Esophagus muscularis mucosa (tissue), 4 donors: Measurements from ENCODE around the gene TSC2.

ENCODE experiments used
- EP300 ChIP-seq: sonication (generic); formaldehyde crosslinking; IDR thresholded peaks from one replicate; pipeline ENCODE4 v1.6.1; 2017; ENCODE audit warnings: antibody characterized with exemption
- POLR2A ChIP-seq: fragments of 450-650 bp; IDR thresholded peaks from one replicate; pipeline ENCODE4 v1.6.1; 2017; ENCODE audit warnings: antibody characterized with exemption, moderate library complexity, mild to moderate bottlenecking, low read depth
- POLR2AphosphoS5 ChIP-seq, 2 donors: sonication (generic); formaldehyde crosslinking; IDR thresholded peaks; one replicate each; pipeline ENCODE4 v1.6.1; 2017; ENCODE audit warnings: antibody characterized with exemption in 2 of 2
- TF ChIP-seq, protein P1 (sequence below), 3 experiments: fragments of 200-600 bp in 2 of 3; fragments of 450-650 bp in 1 of 3; sonication (generic) in 2 of 3; IDR thresholded peaks; one replicate each; pipeline ENCODE4 v1.5.1; 2017 to 2019; ENCODE audit warnings: antibody characterized with exemption in 3 of 3, mild to moderate bottlenecking in 2 of 3, moderate library complexity in 1 of 3

DNA sequence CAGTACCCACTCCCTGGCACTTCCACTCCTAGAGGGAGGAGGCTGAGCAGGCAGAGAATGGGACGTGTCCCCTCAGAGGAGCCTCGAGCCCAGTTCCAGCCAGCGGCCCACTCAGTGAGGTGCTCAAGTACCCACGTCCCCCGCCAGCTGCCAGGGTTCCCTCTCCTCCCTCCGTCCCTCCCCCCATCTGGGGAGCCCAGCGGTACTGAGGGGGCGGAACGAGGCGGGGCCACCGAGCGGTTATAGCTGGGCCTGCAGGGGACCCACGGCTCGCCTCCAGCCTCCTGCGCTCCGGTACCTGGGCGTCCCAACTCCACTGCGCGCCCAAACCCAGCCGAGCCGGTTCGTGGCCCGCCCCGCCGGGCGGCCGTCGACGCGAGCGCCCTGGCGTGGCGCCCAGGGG, 28.3 kb upstream of the TSC2 start, which contains the start of gene NPW:
- TF ChIP-seq, protein P1, sequence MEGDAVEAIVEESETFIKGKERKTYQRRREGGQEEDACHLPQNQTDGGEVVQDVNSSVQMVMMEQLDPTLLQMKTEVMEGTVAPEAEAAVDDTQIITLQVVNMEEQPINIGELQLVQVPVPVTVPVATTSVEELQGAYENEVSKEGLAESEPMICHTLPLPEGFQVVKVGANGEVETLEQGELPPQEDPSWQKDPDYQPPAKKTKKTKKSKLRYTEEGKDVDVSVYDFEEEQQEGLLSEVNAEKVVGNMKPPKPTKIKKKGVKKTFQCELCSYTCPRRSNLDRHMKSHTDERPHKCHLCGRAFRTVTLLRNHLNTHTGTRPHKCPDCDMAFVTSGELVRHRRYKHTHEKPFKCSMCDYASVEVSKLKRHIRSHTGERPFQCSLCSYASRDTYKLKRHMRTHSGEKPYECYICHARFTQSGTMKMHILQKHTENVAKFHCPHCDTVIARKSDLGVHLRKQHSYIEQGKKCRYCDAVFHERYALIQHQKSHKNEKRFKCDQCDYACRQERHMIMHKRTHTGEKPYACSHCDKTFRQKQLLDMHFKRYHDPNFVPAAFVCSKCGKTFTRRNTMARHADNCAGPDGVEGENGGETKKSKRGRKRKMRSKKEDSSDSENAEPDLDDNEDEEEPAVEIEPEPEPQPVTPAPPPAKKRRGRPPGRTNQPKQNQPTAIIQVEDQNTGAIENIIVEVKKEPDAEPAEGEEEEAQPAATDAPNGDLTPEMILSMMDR (IDR thresholded peaks at IDR 0.05), result no peak
- no peak for TF ChIP-seq POLR2A
- no peak for TF ChIP-seq POLR2AphosphoS5 (IDR thresholded peaks at IDR 0.05)
- no peak for TF ChIP-seq EP300
